Right lobe of liver (tissue), 4 donors: Measurements from ENCODE around the gene CBX1.

Source experiments
- CTCF ChIP-seq, 4 donors: fragments of 200-600 bp in 3 of 4; fragments of 450-650 bp in 1 of 4; IDR thresholded peaks; one replicate each; pipeline versions ENCODE4 v1.5.1 to v1.8.0; 2016 to 2022; ENCODE audit warnings: antibody characterized with exemption in 4 of 4, mild to moderate bottlenecking in 2 of 4
- POLR2A ChIP-seq: fragments of 450-650 bp; IDR thresholded peaks from one replicate; pipeline ENCODE4 v1.6.1; 2017; ENCODE audit warnings: antibody characterized with exemption, mild to moderate bottlenecking
- donor health status: DM: no; HTN: no; CAD: no.
- donor health status: DM: no; HTN: no; CAD: no.
- donor health status: DM: no; HTN: yes; CAD: no.

- no peak for TF ChIP-seq POLR2A
- no peak for TF ChIP-seq CTCF (IDR thresholded peaks at IDR 0.05)
Observed at GRCh38 chr17:48062273-48062672, 39.0 kb downstream of the CBX1 start.
